ENCODE results near the gene TCF4.

The TCF4 gene

DNA sequence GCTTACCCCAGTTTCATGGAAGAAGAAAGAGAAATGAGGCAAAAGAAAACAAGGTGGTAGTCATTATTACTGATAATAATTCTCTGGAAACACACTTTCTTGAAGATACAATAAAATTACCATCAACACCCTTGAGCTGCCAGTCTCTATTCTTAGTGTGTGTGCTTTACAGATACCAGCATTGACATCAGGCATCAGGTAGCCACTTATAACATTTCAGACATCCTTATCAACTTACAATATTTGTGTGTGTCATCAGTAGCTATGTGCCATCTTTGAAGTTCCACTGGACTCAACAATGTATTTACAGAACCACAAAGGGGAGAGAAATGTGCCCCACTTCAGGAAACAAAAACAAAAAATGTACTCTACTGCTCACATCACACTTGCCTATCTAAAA, 62.1 kb downstream of the TCF4 start:
- TF ChIP-seq SNAI2 (CRISPR knock-in tag; IDR thresholded peaks at IDR 0.05), result no peak
- TF ChIP-seq, protein P1, sequence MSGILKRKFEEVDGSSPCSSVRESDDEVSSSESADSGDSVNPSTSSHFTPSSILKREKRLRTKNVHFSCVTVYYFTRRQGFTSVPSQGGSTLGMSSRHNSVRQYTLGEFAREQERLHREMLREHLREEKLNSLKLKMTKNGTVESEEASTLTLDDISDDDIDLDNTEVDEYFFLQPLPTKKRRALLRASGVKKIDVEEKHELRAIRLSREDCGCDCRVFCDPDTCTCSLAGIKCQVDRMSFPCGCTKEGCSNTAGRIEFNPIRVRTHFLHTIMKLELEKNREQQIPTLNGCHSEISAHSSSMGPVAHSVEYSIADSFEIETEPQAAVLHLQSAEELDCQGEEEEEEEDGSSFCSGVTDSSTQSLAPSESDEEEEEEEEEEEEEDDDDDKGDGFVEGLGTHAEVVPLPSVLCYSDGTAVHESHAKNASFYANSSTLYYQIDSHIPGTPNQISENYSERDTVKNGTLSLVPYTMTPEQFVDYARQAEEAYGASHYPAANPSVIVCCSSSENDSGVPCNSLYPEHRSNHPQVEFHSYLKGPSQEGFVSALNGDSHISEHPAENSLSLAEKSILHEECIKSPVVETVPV (CRISPR knock-in tag; IDR thresholded peaks at IDR 0.05), result no peak
- TF ChIP-seq BACH2 (CRISPR knock-in tag; IDR thresholded peaks at IDR 0.05; ENCODE audit: borderline replicate concordance), result no peak
- no peak for TF ChIP-seq POU6F1 (CRISPR knock-in tag; IDR thresholded peaks at IDR 0.05; ENCODE audit: borderline replicate concordance, low read depth)
- no peak for TF ChIP-seq ISL1 (CRISPR knock-in tag; IDR thresholded peaks at IDR 0.05)
- TF ChIP-seq TSHZ2 (CRISPR knock-in tag; IDR thresholded peaks at IDR 0.05), result no peak
- no peak for TF ChIP-seq CSDC2 (CRISPR knock-in tag; IDR thresholded peaks at IDR 0.05)
- no peak for TF ChIP-seq ZC3H10 (CRISPR knock-in tag; IDR thresholded peaks at IDR 0.05)
- no peak for TF ChIP-seq ZNF565 (CRISPR knock-in tag; conservative IDR thresholded peaks at IDR 0.05; ENCODE audit: low read depth)
- TF ChIP-seq, protein P2, sequence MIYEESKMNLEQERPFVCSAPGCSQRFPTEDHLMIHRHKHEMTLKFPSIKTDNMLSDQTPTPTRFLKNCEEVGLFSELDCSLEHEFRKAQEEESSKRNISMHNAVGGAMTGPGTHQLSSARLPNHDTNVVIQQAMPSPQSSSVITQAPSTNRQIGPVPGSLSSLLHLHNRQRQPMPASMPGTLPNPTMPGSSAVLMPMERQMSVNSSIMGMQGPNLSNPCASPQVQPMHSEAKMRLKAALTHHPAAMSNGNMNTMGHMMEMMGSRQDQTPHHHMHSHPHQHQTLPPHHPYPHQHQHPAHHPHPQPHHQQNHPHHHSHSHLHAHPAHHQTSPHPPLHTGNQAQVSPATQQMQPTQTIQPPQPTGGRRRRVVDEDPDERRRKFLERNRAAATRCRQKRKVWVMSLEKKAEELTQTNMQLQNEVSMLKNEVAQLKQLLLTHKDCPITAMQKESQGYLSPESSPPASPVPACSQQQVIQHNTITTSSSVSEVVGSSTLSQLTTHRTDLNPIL (CRISPR knock-in tag; IDR thresholded peaks at IDR 0.05; ENCODE audit: low read depth), result no peak
- TF ChIP-seq OSR1 (CRISPR knock-in tag; IDR thresholded peaks at IDR 0.05), result no peak
- TF ChIP-seq PPARA (CRISPR knock-in tag; IDR thresholded peaks at IDR 0.05; ENCODE audit: borderline replicate concordance), result no peak
- TF ChIP-seq ZFP3 (CRISPR knock-in tag; IDR thresholded peaks at IDR 0.05), result no peak
- TF ChIP-seq TCF4 (CRISPR knock-in tag; IDR thresholded peaks at IDR 0.05; ENCODE audit: borderline replicate concordance), result no peak
- no peak for ATAC-seq

DNA sequence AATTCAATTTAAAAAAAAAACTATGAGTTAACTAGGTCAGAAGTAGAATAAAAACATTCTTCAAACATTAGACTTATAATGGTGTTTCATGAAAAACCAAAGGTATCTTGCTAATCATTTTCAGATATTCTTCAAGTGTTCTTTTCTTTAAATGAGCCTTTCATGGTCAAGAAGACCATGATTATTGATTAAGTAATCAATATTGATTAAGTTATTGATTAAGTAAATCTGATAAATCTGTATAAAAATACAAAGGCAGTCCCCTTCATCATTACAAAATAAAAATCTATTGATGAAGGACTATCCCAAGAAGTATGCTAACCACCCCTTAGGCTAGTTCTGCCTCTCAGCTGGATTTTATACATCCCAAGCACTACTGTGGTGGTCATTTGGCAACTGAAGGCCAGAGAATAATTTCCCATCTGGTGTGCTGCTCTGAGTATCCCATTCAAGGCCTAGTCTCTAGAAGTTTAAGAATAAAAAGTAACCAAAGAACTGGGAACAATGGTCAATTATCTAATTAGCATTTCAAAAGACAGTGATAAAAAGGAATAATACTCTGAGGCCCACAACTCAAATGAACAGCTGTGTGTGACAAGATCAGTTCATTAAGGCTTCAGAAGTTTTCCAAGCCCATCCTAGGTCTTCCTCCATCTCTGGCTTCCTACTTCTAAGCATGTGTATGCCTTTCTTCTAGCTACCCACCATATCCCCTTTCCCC, 63.5 kb downstream of the TCF4 start:
- no peak for TF ChIP-seq GLIS3 (CRISPR knock-in tag; IDR thresholded peaks at IDR 0.05)
- no peak for TF ChIP-seq BACH2 (CRISPR knock-in tag; IDR thresholded peaks at IDR 0.05; ENCODE audit: borderline replicate concordance)
- TF ChIP-seq ISL1 (CRISPR knock-in tag; IDR thresholded peaks at IDR 0.05), result no peak
- no peak for TF ChIP-seq OSR1 (CRISPR knock-in tag; IDR thresholded peaks at IDR 0.05)
- TF ChIP-seq CSDC2 (CRISPR knock-in tag; IDR thresholded peaks at IDR 0.05), result no peak
- no peak for TF ChIP-seq RARB (CRISPR knock-in tag; IDR thresholded peaks at IDR 0.05)
- no peak for TF ChIP-seq ZNF565 (CRISPR knock-in tag; conservative IDR thresholded peaks at IDR 0.05; ENCODE audit: low read depth)
- TF ChIP-seq PPARA (CRISPR knock-in tag; IDR thresholded peaks at IDR 0.05; ENCODE audit: borderline replicate concordance), result no peak
- TF ChIP-seq SNAI2 (CRISPR knock-in tag; IDR thresholded peaks at IDR 0.05), result no peak
- no peak for TF ChIP-seq ZFP3 (CRISPR knock-in tag; IDR thresholded peaks at IDR 0.05)
- no peak for TF ChIP-seq ZFP30 (CRISPR knock-in tag; IDR thresholded peaks at IDR 0.05)
- TF ChIP-seq ESRRG (CRISPR knock-in tag; IDR thresholded peaks at IDR 0.05), result no peak
- TF ChIP-seq POU6F1 (CRISPR knock-in tag; IDR thresholded peaks at IDR 0.05; ENCODE audit: borderline replicate concordance, low read depth), result no peak
- TF ChIP-seq ZNF70 (CRISPR knock-in tag; IDR thresholded peaks at IDR 0.05), result no peak
- no peak for ATAC-seq

GRCh38 chr18:55523001-55523400, 65.0 kb downstream of the TCF4 start:
- ATAC-seq, result no peak

More at GRCh38 chr18:55523001-55523400, 65.0 kb downstream of the TCF4 start:
- TF ChIP-seq, protein P2 (CRISPR knock-in tag; IDR thresholded peaks at IDR 0.05; ENCODE audit: low read depth), result no peak
- TF ChIP-seq ESRRG (CRISPR knock-in tag; IDR thresholded peaks at IDR 0.05) (no peak), ARNTL (CRISPR knock-in tag; IDR thresholded peaks at IDR 0.05; ENCODE audit: borderline replicate concordance, low read depth) (no peak), TCF4 (CRISPR knock-in tag; IDR thresholded peaks at IDR 0.05; ENCODE audit: borderline replicate concordance) (no peak), RARB (CRISPR knock-in tag; IDR thresholded peaks at IDR 0.05) (no peak), ZNF8 (CRISPR knock-in tag; IDR thresholded peaks at IDR 0.05) (no peak), POU6F1 (CRISPR knock-in tag; IDR thresholded peaks at IDR 0.05; ENCODE audit: borderline replicate concordance, low read depth) (no peak), ZNF70 (CRISPR knock-in tag; IDR thresholded peaks at IDR 0.05) (no peak), TOX (CRISPR knock-in tag; IDR thresholded peaks at IDR 0.05; ENCODE audit: borderline replicate concordance) (no peak)
- TF ChIP-seq, protein P1 (CRISPR knock-in tag; IDR thresholded peaks at IDR 0.05), result no peak

Measured in SK-N-SH treated with all-trans-retinoic acid at 6 μM for 48 hours (cell line).